GM10266 (cell line): ENCODE measurements around the gene NXPH4.

ENCODE experiments used
- DNase-seq: peaks from one replicate; pipeline ENCODE4 v3.0.0; 2012; ENCODE audit errors: extremely low spot score
- CTCF ChIP-seq: IDR thresholded peaks from 2 replicates; pipeline ENCODE4 v1.5.1; 2012; ENCODE audit warnings: mild to moderate bottlenecking, low read depth; ENCODE audit not compliant: control insufficient read depth, insufficient read depth; ENCODE audit errors: missing control alignments

The NXPH4 gene

GRCh38 chr12:57196439-57196838 lies 20.2 kb upstream of the NXPH4 start:
- TF ChIP-seq CTCF = no peak
- no peak for DNase-seq

GRCh38 chr12:57196956-57197355 lies 19.6 kb upstream of the NXPH4 start:
- no peak for DNase-seq
- no peak for TF ChIP-seq CTCF

GRCh38 chr12:57198329-57198728 lies 18.3 kb upstream of the NXPH4 start:
- DNase-seq = no peak
- no peak for TF ChIP-seq CTCF

- no peak for DNase-seq
- no peak for TF ChIP-seq CTCF
These were observed 17.4 kb upstream of the NXPH4 start for GRCh38 chr12:57199191-57199590.

GRCh38 chr12:57200497-57200896 lies 16.1 kb upstream of the NXPH4 start:
- no peak for TF ChIP-seq CTCF
- DNase-seq = no peak

GRCh38 chr12:57201219-57201618 lies 15.4 kb upstream of the NXPH4 start:
- TF ChIP-seq CTCF = no peak
- DNase-seq = no peak

GRCh38 chr12:57201631-57202030 lies 15.0 kb upstream of the NXPH4 start:
- DNase-seq = no peak
- no peak for TF ChIP-seq CTCF
